Measurements from ENCODE around the gene SRBD1.

SRBD1 gene

GRCh38 chr2:45611020-45611859, at the start of gene SRBD1:
SRBD1 (minus strand) TSS chr2:45611267; CDS start chr2:45605441, 5,826 bp downstream.
- DNase-seq (ENCODE audit: low read depth), result peak; percentile 90

DNA sequence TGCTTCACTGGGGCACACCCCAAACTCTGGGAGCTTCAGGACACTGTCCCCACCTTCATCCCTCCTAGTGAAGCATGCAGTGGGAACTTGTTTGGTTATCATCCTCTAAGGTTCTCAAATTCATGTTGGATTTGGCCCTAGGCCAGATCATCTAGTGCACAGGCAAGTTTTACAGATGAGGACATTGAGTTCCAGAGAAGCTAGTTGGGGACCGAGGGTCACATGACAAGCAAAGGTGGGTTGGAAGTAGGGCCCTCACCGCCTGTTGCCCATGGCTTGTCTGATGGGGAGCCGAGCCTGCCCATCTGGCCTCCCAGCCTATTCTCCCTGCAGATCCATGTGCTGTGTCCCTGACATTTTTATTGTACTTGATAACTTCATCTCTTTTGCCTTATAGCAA, 43.2 kb upstream of the SRBD1 start:
- no peak for DNase-seq (ENCODE audit: low read depth)

DNA sequence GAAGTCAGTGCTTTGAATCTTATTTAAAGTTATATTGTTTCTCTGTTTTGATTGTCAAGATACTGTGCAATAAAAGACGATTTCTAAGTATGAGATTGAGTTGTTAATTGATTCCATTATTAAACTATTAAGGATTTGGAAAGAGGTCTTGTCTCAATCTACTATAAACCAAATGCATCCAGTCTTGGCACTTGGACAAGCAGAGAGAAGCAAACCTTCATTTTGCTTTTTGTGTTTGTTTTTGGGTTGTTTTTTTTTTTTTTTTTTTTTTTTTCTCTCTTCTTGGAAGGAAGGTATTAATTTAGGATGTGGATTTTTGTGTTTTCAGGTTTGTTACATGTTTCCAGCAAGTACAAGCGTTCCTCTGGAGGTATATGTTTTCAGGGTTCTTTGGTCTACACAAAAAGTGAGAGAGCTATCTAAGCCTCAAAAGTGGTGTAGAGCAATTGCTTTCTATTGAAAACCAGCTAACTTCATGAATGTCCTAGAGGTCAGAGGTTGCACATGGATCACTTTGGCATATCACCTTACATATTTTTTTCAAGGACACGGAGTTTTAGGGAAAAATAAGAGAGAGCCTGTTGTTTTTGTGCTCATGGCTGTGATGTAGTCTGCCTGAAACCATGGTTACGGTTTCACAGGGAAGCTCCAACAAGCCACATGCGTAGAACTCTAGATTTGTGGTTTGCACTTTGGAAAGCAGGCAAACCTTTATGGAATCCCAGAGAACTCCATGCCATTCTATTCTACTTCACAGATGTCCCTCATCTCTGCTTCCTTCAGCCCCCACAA, 42.3 kb upstream of the SRBD1 start:
- DNase-seq (ENCODE audit: low read depth), result no peak

- no peak for DNase-seq (ENCODE audit: low read depth)
These were observed 41.3 kb upstream of the SRBD1 start for GRCh38 chr2:45652090-45653031.

- DNase-seq (ENCODE audit: low read depth), result no peak
These were observed 40.5 kb upstream of the SRBD1 start, which contains the start of gene PRKCE for GRCh38 chr2:45651415-45652089. PRKCE (plus strand) TSS chr2:45651675.

GRCh38 chr2:45650851-45651414, 39.9 kb upstream of the SRBD1 start:
- peak; percentile 97 for DNase-seq (ENCODE audit: low read depth)

DNA sequence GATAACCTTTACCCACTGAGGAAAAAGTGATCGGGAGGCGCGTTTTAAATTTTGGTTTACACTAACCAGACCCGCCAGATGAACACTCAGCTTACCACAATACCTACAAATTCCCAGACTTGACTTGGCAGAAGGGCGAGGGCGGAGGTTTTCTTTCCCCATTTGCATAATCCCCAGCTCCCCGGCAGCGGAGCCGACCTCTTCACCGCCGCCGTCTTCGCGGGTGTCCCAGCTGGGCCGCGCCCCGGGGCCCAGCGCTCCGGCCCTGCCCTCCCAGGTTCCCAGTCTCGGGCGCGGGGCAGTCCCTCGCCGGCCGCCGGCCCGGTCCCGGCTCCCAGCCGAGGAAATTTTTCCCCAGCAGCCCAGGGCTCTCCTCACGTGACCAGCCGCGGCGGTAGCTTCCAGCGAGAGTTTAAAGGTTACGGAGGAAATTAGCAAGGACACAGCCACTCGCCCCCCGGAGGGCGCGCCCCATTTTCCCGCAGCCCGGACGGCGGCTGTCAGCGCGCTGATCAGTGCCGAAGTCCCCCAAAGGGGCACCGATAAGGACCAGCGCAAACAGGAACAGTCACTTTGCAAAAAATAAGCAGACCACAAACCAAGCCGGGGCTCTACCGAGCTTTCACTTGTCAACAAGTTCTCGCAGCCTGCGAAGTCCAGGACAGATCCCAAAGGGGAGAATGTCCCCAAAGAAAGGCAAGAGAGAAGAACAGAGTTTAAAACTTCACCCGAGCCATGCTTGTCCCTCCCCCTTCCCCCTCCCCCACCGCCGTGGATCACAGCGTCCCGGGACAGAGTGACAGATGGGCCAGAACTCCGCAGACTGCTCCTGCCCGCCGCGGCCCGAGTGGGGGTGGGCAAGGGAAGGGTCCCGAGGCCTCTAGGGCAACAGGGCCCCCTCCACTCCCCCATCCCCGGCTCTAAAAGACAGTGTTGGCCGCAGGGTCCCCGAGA, 39.1 kb upstream of the SRBD1 start:
- peak; percentile 81 for DNase-seq (ENCODE audit: low read depth)

DNA sequence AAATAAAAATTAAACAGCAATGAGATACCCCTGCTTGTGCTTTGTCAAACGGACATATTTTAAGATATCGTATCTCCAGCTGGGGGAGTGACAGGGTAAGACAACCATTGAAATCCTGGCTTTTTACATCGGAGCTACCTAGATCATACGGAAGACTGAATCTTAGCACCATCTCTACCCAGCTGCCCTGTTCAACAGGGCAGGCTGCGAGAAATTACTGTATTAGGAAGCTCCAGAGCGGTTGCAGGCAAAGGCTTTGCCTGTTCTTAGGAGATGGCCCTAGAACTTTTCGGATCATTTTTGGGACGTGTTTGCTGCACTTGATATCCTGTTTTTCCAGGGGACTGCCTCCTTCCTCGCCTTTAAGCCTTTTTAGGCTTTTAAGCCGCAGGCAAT, 38.4 kb upstream of the SRBD1 start:
- DNase-seq (ENCODE audit: low read depth), result no peak

GRCh38 chr2:45648636-45649035, 37.6 kb upstream of the SRBD1 start:
- no peak for DNase-seq (ENCODE audit: low read depth)

DNA sequence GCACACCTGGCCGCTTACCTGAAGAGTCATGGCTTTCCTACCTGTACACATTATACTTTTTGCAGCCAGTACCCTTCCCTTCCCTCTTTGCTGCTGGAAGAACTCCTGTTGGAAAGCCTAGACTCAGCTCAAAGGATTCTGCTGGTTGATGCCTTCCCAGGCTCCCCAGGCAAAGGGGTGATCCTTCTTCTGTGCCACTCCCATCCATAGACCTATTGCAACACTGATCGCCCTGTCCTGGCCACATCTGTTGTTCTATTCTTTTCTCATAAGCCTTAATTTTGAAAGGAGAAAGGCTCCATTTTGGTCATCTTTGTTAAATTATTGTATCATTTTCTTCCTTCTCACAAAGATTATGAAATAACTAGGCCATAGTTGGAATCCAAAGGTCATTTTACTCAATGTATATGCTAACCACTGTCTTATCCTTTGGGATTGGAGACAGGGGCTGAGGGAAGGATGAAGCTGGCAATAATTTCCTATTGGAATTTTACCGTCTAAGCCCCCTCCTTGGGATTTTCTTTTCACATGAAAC, 37.0 kb upstream of the SRBD1 start:
- no peak for DNase-seq (ENCODE audit: low read depth)

- DNase-seq (ENCODE audit: low read depth), result no peak
These were observed 36.3 kb upstream of the SRBD1 start for GRCh38 chr2:45647356-45647755.

GRCh38 chr2:45646289-45646688, 35.2 kb upstream of the SRBD1 start:
- DNase-seq (ENCODE audit: low read depth), result no peak

- no peak for DNase-seq (ENCODE audit: low read depth)
These were observed 32.8 kb upstream of the SRBD1 start for GRCh38 chr2:45643543-45644542.

DNA sequence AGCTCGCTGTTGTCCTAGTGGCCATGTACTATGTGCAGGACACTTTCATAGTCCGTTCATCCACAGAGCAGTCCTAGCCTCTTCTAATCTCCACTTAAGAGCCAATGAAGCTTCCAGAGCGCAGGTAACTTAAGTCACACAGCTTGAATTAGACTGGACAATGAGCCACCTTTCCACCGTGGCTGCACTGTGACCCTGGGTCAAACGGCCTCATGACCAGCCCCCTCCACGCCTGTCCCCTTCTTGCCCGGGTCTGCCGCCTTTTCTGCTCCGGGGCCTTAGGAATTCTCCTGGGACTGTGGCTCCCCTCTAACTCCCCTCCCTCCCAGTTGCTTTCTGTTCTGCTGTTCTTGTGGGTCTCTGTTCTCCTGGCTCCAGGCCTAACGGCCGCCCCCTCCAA, 32.0 kb upstream of the SRBD1 start:
- no peak for DNase-seq (ENCODE audit: low read depth)

DNA sequence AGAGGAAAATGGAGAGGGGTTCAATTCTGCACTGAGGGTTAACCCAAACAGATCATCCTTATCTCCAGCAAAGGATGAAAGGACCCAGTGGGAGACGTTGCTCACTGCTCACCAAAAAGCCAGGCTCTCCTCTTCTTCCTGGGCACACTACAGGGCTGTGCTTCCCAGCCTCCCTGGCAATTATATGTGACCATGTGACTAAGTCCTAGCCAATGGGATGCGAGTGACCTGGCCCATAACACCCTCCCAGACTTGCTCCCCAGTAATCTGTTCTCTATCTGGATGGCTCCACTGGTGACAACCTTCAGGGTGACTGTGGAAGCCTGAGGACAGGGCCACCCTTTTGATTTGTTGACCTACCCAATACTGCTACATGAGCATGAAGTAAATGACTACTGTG, 29.5 kb upstream of the SRBD1 start:
- DNase-seq (ENCODE audit: low read depth), result no peak

GRCh38 chr2:45637440-45637839, 26.4 kb upstream of the SRBD1 start:
- peak; percentile 36 for DNase-seq (ENCODE audit: low read depth)

- no peak for DNase-seq (ENCODE audit: low read depth)
These were observed 24.9 kb upstream of the SRBD1 start for GRCh38 chr2:45636008-45636407.

GRCh38 chr2:45634223-45634622, 23.2 kb upstream of the SRBD1 start:
- DNase-seq (ENCODE audit: low read depth), result no peak
